NCI-H146 (cell line): ENCODE data around the gene HK1.

Source experiments
- DNase-seq: peaks from one replicate; lab custom pipeline; 2025; lab: John Stamatoyannopoulos, UW

Gene HK1

DNA sequence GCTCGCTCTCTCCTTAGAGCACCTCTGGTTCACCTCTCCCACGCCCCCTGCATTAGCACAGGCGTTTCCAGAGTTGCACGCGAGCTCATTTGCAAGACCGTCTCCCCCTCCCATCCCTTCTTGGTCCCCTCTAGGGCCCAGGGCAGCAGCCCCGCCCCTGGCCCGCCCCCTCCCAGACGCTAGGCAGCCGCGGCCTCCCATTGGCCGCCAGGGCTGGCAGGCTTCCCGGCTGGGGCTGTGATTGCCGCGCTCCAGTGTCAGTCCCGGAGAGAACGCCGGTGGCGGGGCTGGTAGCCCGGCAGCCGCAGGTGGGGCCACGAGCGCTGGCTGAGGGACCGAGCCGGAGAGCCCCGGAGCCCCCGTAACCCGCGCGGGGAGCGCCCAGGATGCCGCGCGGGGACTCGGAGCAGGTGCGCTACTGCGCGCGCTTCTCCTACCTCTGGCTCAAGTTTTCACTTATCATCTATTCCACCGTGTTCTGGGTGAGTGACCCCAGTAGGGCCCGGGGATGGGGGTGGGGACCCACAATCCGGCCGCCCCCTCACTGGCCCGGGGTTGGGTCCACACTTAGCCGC lies 173.0 kb downstream of the HK1 start, which contains the start of gene TSPAN15:
Gene TSPAN15 (plus strand): TSS at position 257 of the 575 bp plus-strand sequence. CDS start 130 bp downstream, at position 387.
- DNase-seq = peak; percentile 93
